Measurements from ENCODE around the gene GALT.

DNA sequence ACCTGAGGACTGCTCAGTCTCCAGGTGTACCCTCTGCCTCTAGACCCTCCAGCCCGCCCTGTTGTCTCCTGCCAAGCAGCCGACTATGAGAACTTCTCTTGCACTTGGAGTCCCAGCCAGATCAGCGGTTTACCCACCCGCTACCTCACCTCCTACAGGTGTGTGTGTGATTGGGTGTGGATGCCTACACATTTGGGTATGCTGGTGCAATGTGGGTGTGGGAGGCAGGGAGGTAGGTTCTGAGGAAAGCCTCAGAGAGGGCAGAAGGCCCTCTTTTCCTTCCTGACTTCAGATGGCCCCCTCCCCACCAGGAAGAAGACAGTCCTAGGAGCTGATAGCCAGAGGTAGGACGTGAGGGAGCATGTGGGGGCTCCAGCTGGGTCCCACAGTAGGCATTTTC, 10.5 kb downstream of the GALT start:
- TF ChIP-seq, protein P1, sequence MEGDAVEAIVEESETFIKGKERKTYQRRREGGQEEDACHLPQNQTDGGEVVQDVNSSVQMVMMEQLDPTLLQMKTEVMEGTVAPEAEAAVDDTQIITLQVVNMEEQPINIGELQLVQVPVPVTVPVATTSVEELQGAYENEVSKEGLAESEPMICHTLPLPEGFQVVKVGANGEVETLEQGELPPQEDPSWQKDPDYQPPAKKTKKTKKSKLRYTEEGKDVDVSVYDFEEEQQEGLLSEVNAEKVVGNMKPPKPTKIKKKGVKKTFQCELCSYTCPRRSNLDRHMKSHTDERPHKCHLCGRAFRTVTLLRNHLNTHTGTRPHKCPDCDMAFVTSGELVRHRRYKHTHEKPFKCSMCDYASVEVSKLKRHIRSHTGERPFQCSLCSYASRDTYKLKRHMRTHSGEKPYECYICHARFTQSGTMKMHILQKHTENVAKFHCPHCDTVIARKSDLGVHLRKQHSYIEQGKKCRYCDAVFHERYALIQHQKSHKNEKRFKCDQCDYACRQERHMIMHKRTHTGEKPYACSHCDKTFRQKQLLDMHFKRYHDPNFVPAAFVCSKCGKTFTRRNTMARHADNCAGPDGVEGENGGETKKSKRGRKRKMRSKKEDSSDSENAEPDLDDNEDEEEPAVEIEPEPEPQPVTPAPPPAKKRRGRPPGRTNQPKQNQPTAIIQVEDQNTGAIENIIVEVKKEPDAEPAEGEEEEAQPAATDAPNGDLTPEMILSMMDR (IDR thresholded peaks at IDR 0.05 in 4 of 5, conservative IDR thresholded peaks at IDR 0.05 in 1 of 5), result no peak
- no peak for TF ChIP-seq POLR2A (IDR thresholded peaks at IDR 0.05)
